Colon (tissue), 2 donors: ENCODE data around the gene ZNF649.

ENCODE experiments used
- FAIRE-seq: peaks from 2 replicates; lab custom pipeline; 2012; peaks lifted over from hg19 to GRCh38; lab: Jason Lieb, UNC
- donor health status: control.
- donor health status: control.

Gene ZNF649

DNA sequence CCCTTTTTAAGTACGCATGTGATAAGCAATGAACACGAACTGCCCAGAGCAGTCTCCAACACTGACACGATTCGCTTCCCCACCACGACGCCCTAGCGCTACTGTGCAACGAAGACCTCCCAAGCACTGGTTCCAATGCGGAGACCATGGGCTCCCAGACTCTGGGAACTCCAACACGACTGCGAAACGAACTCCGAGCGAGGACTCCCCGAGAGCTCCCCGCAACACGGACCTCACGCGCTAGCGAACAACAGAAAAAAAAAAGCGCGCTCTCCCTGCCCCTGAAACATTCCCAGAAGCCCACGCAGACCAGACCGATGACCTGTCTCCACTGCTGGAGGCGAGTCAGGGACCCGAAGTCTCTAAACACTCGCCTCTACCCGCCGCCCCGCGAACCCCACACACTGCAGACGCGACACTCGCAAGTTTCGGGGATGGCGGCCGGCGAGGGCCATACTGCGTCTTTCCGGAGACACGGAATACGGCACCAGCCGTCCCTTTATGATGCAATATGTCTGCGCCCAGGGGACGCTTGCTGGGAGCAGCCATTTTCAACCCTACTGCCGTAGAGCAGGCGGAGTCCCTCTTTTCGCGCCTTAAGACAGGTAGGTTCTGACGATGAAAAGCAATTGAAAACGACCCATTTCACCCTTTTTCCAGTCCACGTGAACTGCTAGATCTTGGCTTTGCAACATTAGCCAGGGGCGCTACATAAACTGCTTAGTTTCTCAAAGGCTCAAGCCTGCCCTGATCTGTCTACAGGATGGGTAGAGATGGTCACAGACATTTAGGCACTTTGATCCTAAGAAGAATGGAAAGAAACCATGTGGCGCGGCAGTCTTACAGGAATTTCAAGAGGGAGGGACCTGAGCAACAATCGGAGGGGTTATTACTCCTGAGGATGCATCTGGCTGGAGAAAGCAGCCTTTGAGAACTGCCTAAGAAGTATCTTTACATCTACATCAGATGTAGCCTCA lies 17.0 kb downstream of the ZNF649 start, which contains the start of gene ZNF577:
TSS of gene ZNF577 (minus strand) at position 430 of the 977 bp plus-strand sequence. CDS start 7,569 bp downstream, outside the sequence.
- no peak for FAIRE-seq

DNA sequence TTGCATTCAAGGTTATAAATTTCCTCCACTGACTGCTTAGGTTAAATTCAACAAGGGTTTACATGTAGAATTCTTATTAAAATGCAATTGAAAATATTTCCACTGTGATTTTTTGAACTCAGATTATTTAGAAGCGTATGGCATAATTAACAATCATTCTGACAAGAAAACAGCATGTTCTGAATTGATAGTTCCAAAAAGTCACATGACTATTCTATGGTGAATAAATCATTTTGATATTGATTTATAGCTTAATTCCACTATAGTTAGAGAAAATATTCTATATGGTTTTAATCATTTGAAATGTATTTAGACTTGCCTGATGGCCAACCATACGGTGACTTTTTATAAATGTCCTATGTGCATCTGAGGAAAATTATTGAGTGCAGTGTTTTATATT lies 20.1 kb downstream of the ZNF649 start:
- no peak for FAIRE-seq

DNA sequence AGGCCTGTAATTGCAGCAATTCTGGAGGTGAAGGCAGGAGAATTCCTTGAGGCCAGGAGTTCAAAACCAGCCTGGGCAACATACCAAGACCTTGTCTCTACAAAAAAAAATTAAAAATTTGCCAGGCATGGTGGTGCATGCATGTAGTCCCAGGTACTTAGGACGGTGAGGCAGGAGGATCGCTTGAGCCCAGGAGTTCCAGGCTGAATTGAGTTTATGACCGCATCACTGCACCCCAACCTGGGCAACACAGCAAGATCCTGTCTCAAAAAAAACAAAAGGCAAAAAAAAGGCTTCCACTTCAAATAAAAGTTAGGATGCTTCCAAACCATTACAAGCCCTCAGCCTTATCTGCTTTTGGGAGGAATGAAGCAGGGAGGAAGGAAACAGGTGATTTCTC lies 22.3 kb downstream of the ZNF649 start:
- no peak for FAIRE-seq

DNA sequence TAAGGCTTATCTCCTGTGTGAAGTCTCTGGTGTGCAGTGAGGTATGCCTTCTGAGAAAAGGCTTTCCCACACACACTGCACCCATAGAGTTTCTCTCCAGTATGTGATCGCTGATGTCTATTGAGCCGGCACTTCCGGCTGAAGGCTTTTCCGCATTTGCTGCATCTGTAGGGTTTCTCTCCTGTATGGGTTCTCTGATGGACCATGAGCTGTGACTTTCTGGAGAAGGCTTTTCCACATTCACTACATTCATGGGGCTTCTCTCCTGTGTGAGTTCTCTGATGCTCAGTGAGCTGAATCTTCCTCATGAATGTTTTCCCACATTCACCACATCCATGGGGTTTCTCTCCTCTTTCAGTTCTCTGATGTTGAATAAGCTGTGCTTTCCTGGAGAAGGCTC lies 31.7 kb downstream of the ZNF649 start:
- FAIRE-seq, result no peak

DNA sequence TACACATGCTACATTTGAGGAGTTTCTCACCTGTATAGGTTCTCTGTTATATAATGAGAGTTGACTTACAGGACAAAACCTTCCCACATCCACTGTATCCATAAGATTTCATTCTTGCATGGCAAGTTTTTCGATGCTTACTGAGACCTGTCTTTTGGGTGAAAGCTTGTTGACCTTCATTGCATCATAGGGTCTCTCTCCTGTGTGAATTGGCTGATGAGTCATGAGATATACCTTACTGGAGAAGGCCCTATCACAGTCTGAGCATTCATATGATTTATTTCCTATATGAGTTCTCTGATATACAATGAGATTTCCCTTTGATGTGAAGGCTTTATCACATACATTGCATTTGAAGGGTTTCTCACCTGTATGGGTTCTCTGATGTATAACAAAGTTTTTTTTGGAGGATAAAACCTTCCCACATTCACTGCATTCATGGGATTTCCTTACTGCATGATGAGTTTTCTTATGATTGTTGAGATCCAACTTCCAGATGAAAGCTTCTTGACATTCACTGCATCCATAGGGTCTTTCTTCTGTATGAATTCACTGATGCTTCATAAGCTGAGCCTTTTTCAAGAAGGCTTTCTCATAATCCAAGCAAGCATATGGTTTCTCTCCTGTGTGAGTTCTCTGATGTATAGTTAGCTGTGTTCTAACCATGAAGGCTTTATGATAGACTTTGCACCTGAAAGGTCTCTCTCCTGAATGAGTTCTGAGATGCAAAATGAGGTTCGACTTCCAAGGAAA lies 42.8 kb downstream of the ZNF649 start:
- no peak for FAIRE-seq
